Thyroid gland (tissue), 4 donors: ENCODE data around the gene PGBD5.
"Not testable (repeated sequence)": the region's sequence is repeated elsewhere in the genome, so short reads cannot be mapped to it uniquely, and the experiment has no call there.

Experiments
- CTCF ChIP-seq, 6 experiments: fragments of 200-600 bp in 3 of 6; fragments of 450-650 bp in 3 of 6; sonication (generic) in 3 of 6; IDR thresholded peaks; one replicate each; pipeline ENCODE4 v1.5.1; 2016 to 2019; ENCODE audit warnings: antibody characterized with exemption in 6 of 6, mild to moderate bottlenecking in 2 of 6, inconsistent platforms in 1 of 6, moderate library complexity in 1 of 6
- POLR2A ChIP-seq, 2 donors: fragments of 450-650 bp; IDR thresholded peaks; one replicate each; pipeline ENCODE4 v1.6.1; 2017; ENCODE audit warnings: antibody characterized with exemption in 2 of 2, mild to moderate bottlenecking in 2 of 2, moderate library complexity in 1 of 2

- TF ChIP-seq CTCF, POLR2A (IDR thresholded peaks at IDR 0.05): not testable (repeated sequence)
Measured at GRCh38 chr1:230420372-230420771, 5.8 kb downstream of the PGBD5 start.
